Omental fat pad (tissue), 4 donors: ENCODE data around the gene ANKS4B. TPM values are rescaled to one million over a fixed set of nuclear protein-coding genes. Genes with fewer than 3 reads are reported as not detected.

Source experiments
- ATAC-seq: fragments of 150-250 bp; one replicate; pipeline ENCODE4 v1.9.1; 2016; ENCODE audit warnings: mild to moderate bottlenecking, moderate library complexity; ENCODE audit not compliant: low FRiP score
- DNase-seq: peaks from one replicate; pipeline ENCODE4 v3.0.0-alpha.2; 2019; ENCODE audit warnings: low spot score
- CTCF ChIP-seq, 3 donors: fragments of 450-650 bp; IDR thresholded peaks; one replicate each; pipeline ENCODE4 v1.5.1; 2016 to 2017; ENCODE audit warnings: antibody characterized with exemption in 3 of 3, mild to moderate bottlenecking in 3 of 3, moderate library complexity in 2 of 3
- total RNA-seq, 4 donors: library from RNA; depleted of rRNA; stranded (reverse); fragments of >200 nt; gene quantifications; one replicate each; pipeline ENCODE4 v1.1.0, GENCODE V29; 2016

ANKS4B gene
- total RNA-seq, 4 donors from 2014 or later, result not detected

- no peak for ATAC-seq
- DNase-seq, result no peak
- TF ChIP-seq CTCF (IDR thresholded peaks at IDR 0.05), result no peak
Measured at GRCh38 chr16:21203155-21203797, 30.2 kb upstream of the ANKS4B start.

GRCh38 chr16:21205303-21205702, 28.2 kb upstream of the ANKS4B start:
- no peak for ATAC-seq
- TF ChIP-seq CTCF (IDR thresholded peaks at IDR 0.05), result no peak
- no peak for DNase-seq

GRCh38 chr16:21206550-21206949, 26.9 kb upstream of the ANKS4B start:
- no peak for TF ChIP-seq CTCF (IDR thresholded peaks at IDR 0.05)
- no peak for ATAC-seq
- no peak for DNase-seq

- no peak for TF ChIP-seq CTCF (IDR thresholded peaks at IDR 0.05)
- no peak for DNase-seq
- ATAC-seq, result no peak
Measured at GRCh38 chr16:21208446-21209230, 24.9 kb upstream of the ANKS4B start.

GRCh38 chr16:21211486-21211885, 22.0 kb upstream of the ANKS4B start, which contains the start of gene ZP2:
Gene ZP2 (minus strand): TSS chr16:21211574. CDS start chr16:21211547, 27 bp downstream.
- DNase-seq (no peak), ATAC-seq (no peak)
- TF ChIP-seq CTCF (IDR thresholded peaks at IDR 0.05), result no peak

GRCh38 chr16:21214086-21214485, 19.4 kb upstream of the ANKS4B start:
- TF ChIP-seq CTCF (IDR thresholded peaks at IDR 0.05), result no peak
- ATAC-seq (no peak), DNase-seq (no peak)

- ATAC-seq (no peak), DNase-seq (no peak)
- no peak for TF ChIP-seq CTCF (IDR thresholded peaks at IDR 0.05)
Measured at GRCh38 chr16:21217121-21217520, 16.4 kb upstream of the ANKS4B start.
